Measurements from ENCODE around the gene SP140. TPM values are rescaled to one million over a fixed set of nuclear protein-coding genes. Genes with fewer than 3 reads are reported as not detected.
"Not testable (repeated sequence)": the region's sequence is repeated elsewhere in the genome, so short reads cannot be mapped to it uniquely, and the experiment has no call there.

Gene SP140
- total RNA-seq, 1 donor from 2014 or later, result 1.0 TPM

- DNase-seq (ENCODE audit: extremely low spot score, unreplicated experiment), result no peak
- Mint-ChIP-seq H3K27ac (ENCODE audit: unreplicated experiment) (no peak overlapping the region), H3K4me3 (ENCODE audit: unreplicated experiment) (no peak overlapping the region), H3K9me3 (ENCODE audit: unreplicated experiment) (peaks cover 4% of the 10 kb centered on the region), H3K27me3 (ENCODE audit: unreplicated experiment) (peaks cover 8% of the 10 kb centered on the region), H3K4me1 (ENCODE audit: unreplicated experiment) (no peaks in the 10 kb centered on the region), H3K36me3 (ENCODE audit: unreplicated experiment) (no peaks in the 10 kb centered on the region)
- TF ChIP-seq CTCF (IDR thresholded peaks at IDR 0.05), result no peak
These were observed 28.8 kb downstream of the SP140 start for GRCh38 chr2:230254152-230254881.

DNA sequence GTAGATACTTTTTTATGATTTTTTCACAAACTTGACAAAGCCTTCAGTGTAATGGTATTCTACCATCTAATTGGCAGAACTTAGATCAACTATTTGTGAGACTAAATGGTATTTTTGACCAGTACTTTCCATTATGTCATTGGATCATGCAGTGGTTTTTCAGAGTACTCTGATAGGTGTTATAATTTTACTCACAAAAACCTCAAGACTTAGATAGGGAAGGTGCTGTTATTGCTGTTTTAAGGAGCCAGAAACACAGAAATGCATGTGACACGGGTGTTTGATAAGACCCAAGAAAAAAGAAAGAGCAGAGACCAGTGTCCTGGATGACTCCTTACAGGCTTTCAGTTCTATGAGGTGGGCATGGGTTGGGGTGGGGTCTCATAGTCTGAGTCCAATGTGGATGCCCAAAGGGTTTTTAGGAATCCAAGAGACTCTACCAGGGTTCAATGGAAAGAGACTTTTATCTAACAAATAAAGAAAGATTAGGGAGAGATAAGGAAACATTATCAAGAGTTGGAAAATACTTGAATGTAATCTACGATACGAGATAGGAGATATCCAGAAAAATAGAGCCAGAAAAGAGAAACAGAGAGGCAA, 31.3 kb downstream of the SP140 start:
- Mint-ChIP-seq H3K27me3 (ENCODE audit: unreplicated experiment) (peaks cover 4% of the 10 kb centered on the region), H3K27ac (ENCODE audit: unreplicated experiment) (no peak overlapping the region), H3K36me3 (ENCODE audit: unreplicated experiment) (no peaks in the 10 kb centered on the region), H3K9me3 (ENCODE audit: unreplicated experiment) (peaks cover 21% of the 10 kb centered on the region), H3K4me1 (ENCODE audit: unreplicated experiment) (no peaks in the 10 kb centered on the region), H3K4me3 (ENCODE audit: unreplicated experiment) (no peak overlapping the region)
- no peak for TF ChIP-seq CTCF (IDR thresholded peaks at IDR 0.05)
- no peak for DNase-seq (ENCODE audit: extremely low spot score, unreplicated experiment)

GRCh38 chr2:230258483-230258882, 32.9 kb downstream of the SP140 start:
- peaks cover 17% of the 10 kb centered on the region for H3K27me3 Mint-ChIP-seq (ENCODE audit: unreplicated experiment)
- no peak for DNase-seq (ENCODE audit: extremely low spot score, unreplicated experiment)
- no peak overlapping the region for H3K4me3 Mint-ChIP-seq (ENCODE audit: unreplicated experiment)
- peaks cover 29% of the 10 kb centered on the region for H3K9me3 Mint-ChIP-seq (ENCODE audit: unreplicated experiment)
- H3K36me3 Mint-ChIP-seq (ENCODE audit: unreplicated experiment), result no peaks in the 10 kb centered on the region
- H3K27ac Mint-ChIP-seq (ENCODE audit: unreplicated experiment), result no peak overlapping the region
- TF ChIP-seq CTCF (IDR thresholded peaks at IDR 0.05), result no peak
- H3K4me1 Mint-ChIP-seq (ENCODE audit: unreplicated experiment), result no peaks in the 10 kb centered on the region

DNA sequence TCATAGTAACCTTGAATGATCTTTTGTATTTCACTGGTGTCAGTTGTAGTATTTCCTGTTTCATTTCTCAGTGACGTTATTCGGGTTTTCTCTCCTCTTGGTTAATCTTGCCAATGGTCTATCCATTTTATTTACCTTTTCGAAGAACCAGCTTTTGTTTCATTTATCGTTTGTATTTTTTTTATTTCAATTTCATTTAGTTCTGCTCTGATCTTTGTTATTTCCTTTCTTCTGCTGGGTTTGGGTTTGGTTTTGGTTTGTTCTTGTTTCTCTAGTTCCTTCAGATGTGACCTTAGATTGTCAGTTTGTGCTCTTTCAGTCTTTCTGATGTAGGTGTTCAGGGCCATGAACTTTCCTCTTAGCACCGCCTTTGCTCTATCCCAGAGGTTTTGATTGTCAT, 36.7 kb downstream of the SP140 start:
- no peak overlapping the region for H3K27ac Mint-ChIP-seq (ENCODE audit: unreplicated experiment)
- H3K4me1 Mint-ChIP-seq (ENCODE audit: unreplicated experiment), result no peaks in the 10 kb centered on the region
- no peak overlapping the region for H3K4me3 Mint-ChIP-seq (ENCODE audit: unreplicated experiment)
- DNase-seq (ENCODE audit: extremely low spot score, unreplicated experiment), result no peak
- H3K9me3 Mint-ChIP-seq (ENCODE audit: unreplicated experiment), result peaks cover 25% of the 10 kb centered on the region
- peaks cover 28% of the 10 kb centered on the region for H3K27me3 Mint-ChIP-seq (ENCODE audit: unreplicated experiment)
- no peaks in the 10 kb centered on the region for H3K36me3 Mint-ChIP-seq (ENCODE audit: unreplicated experiment)
- TF ChIP-seq CTCF (IDR thresholded peaks at IDR 0.05), result no peak

- H3K4me3 Mint-ChIP-seq (ENCODE audit: unreplicated experiment); H3K27ac Mint-ChIP-seq (ENCODE audit: unreplicated experiment); H3K36me3 Mint-ChIP-seq (ENCODE audit: unreplicated experiment); H3K4me1 Mint-ChIP-seq (ENCODE audit: unreplicated experiment); DNase-seq (ENCODE audit: extremely low spot score, unreplicated experiment): not testable (repeated sequence)
- Mint-ChIP-seq H3K9me3 (ENCODE audit: unreplicated experiment) (peaks cover 22% of the 10 kb centered on the region), H3K27me3 (ENCODE audit: unreplicated experiment) (peaks cover 41% of the 10 kb centered on the region)
These were observed 39.4 kb downstream of the SP140 start for GRCh38 chr2:230264945-230265344.
